D721Med (cell line): ENCODE data around the gene IQSEC1.
A peak's percentile ranks its signal among the peaks of the same experiment; 100 is the strongest.

ENCODE experiments used
- DNase-seq: peaks from one replicate; pipeline ENCODE4 v3.0.0; 2011; ENCODE audit warnings: low spot score; ENCODE audit not compliant: insufficient read length
- FAIRE-seq: peaks from 2 replicates; lab custom pipeline; 2011; peaks lifted over from hg19 to GRCh38; lab: Jason Lieb, UNC
- CTCF ChIP-seq: IDR thresholded peaks from 2 replicates; pipeline ENCODE4 v1.5.1; 2012; ENCODE audit warnings: mild to moderate bottlenecking, control low read depth; ENCODE audit not compliant: insufficient read depth; ENCODE audit errors: missing control alignments

Gene IQSEC1

GRCh38 chr3:12994607-12995388, 78.4 kb downstream of the IQSEC1 start:
- peak; percentile 77 for TF ChIP-seq CTCF
- peak; percentile 92 for DNase-seq
- no peak for FAIRE-seq

GRCh38 chr3:12994357-12994606, 78.9 kb downstream of the IQSEC1 start:
- no peak for TF ChIP-seq CTCF
- DNase-seq = no peak
- FAIRE-seq = no peak

- no peak for FAIRE-seq
- TF ChIP-seq CTCF = no peak
- peak; percentile 44 for DNase-seq
Observed at GRCh38 chr3:12993517-12994356, 79.5 kb downstream of the IQSEC1 start.

GRCh38 chr3:12992629-12993516, 80.4 kb downstream of the IQSEC1 start:
- no peak for FAIRE-seq
- no peak for DNase-seq
- no peak for TF ChIP-seq CTCF

- TF ChIP-seq CTCF = no peak
- FAIRE-seq (no peak), DNase-seq (no peak)
Observed at GRCh38 chr3:12991861-12992281, 81.4 kb downstream of the IQSEC1 start.

- FAIRE-seq = no peak
Observed at GRCh38 chr3:12991481-12991837, 81.8 kb downstream of the IQSEC1 start.

More at GRCh38 chr3:12991481-12991837, 81.8 kb downstream of the IQSEC1 start:
- DNase-seq = no peak
- no peak for TF ChIP-seq CTCF
